ENCODE data around the gene PNLIPRP1. TPM values are rescaled to one million over a fixed set of nuclear protein-coding genes. Genes with fewer than 3 reads are reported as not detected.

The PNLIPRP1 gene
- total and polyA plus RNA-seq, 2 experiments from 2014 or later, result 0.21 TPM; not detected in 1

DNA sequence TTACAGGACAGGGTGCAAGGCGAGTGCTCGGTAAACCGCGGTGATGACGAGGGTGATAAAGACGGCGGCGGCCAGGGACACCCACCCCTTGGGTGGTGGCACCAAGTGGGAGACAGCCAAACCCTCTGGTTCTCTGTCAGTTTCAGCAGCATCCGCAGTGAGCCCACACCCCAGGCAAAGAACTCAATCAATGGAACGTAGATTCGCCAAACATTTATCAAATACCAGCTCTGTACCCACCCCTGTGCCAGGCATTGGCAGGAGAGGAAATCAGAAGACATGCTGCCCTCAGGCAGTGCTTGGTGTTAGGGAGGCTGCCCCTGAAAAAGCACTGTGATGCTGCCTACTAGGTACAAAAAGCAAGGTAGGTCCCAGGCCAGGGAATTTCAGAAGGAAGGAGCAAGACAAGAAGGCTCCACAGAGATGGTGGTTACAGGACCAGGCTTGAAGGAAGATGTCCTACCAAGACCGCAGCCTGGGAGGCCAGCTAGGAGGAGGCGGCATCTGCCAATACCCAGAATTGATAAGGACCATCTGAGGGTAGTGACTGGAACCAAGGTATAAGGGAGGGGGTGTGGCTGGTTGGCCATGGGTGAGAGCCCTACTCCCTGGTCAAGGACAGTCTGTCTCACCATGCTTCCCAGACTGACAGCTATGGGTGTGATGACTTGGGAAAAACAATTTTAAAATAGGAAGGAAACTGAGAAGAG, 19.8 kb downstream of the PNLIPRP1 start:
- H3K79me2 ChIP-seq (replicated peaks; ENCODE audit: insufficient read depth), result no peaks in the 10 kb centered on the region
- Mint-ChIP-seq H3K4me3 (peak overlapping the region; percentile 74; the same call in 2 of the 3 replicates), H3K9me3 (peaks cover 17% of the 10 kb centered on the region), H3K27me3 (ENCODE audit: insufficient read depth, low read depth, poor library complexity) (peaks cover 13% of the 10 kb centered on the region), H3K36me3 (ENCODE audit: low read depth) (peaks cover 3% of the 10 kb centered on the region; the same call in 2 of the 3 replicates), H3K27ac (no peak overlapping the region), H3K4me1 (peaks cover 6% of the 10 kb centered on the region; the same call in 1 of the 3 replicates)
- no peak overlapping the region for H3K27ac ChIP-seq (ENCODE audit: low read depth)
- H3K36me3 ChIP-seq (ENCODE audit: insufficient read depth), result 0 out of 2 replicates have a peak, but pooled peaks cover 3% of the 10 kb centered on the region
- peaks cover 6% of the 10 kb centered on the region; the same call in 1 of the 2 replicates for H3K9me2 ChIP-seq (ENCODE audit: insufficient read depth)
- TF ChIP-seq EZH2phosphoT487 (IDR thresholded peaks at IDR 0.05; ENCODE audit: unreplicated experiment) (no peak), CREB1 (CRISPR knock-in tag; IDR thresholded peaks at IDR 0.05; ENCODE audit: low read depth) (no peak), NANOG (IDR thresholded peaks at IDR 0.05; ENCODE audit: borderline replicate concordance) (no peak), POLR2AphosphoS5 (IDR thresholded peaks at IDR 0.05; ENCODE audit: low read depth) (no peak), ZNF114 (CRISPR knock-in tag; IDR thresholded peaks at IDR 0.05) (no peak), JUNB (IDR thresholded peaks at IDR 0.05; ENCODE audit: unreplicated experiment) (no peak)
- TF ChIP-seq, protein P1, sequence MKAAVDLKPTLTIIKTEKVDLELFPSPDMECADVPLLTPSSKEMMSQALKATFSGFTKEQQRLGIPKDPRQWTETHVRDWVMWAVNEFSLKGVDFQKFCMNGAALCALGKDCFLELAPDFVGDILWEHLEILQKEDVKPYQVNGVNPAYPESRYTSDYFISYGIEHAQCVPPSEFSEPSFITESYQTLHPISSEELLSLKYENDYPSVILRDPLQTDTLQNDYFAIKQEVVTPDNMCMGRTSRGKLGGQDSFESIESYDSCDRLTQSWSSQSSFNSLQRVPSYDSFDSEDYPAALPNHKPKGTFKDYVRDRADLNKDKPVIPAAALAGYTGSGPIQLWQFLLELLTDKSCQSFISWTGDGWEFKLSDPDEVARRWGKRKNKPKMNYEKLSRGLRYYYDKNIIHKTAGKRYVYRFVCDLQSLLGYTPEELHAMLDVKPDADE (IDR thresholded peaks at IDR 0.05), result no peak
- no peak for ATAC-seq
- H3K4me3 ChIP-seq, result no peak overlapping the region
- DNase-seq (ENCODE audit: low spot score), result no peak
- no peaks in the 10 kb centered on the region for H3K4me1 ChIP-seq (ENCODE audit: insufficient read depth)
- no peak overlapping the region for H2AFZ ChIP-seq
- H3K4me2 ChIP-seq, result no peak overlapping the region
- no peaks in the 10 kb centered on the region for H4K20me1 ChIP-seq (replicated peaks; ENCODE audit: insufficient read depth)
- H3F3A ChIP-seq (replicated peaks; ENCODE audit: low read depth), result no peaks in the 10 kb centered on the region
- peaks cover 14% of the 10 kb centered on the region; the same call in 1 of the 2 replicates for H3K27me3 ChIP-seq (ENCODE audit: insufficient read depth)

DNA sequence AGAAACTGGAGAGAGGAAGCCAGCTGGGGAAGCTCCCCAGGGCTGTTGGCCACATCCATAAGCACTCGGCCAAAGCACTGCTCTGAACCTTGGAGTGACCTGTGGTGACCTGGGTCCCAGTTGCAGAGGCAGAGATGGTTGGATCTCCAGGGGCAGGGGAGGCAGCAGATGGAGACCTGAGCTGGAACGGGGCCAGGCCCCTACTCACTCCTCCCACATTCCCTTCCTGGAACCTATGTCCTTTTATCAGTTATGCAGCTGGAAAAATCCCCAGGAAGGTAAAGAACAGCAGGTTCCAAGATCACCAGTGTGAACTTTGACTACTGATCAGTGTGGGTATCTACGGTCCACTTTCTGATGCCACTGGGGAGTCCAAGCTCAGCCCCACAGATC, 20.4 kb downstream of the PNLIPRP1 start:
- no peak overlapping the region for H3K4me3 ChIP-seq
- H4K20me1 ChIP-seq (replicated peaks; ENCODE audit: insufficient read depth), result no peaks in the 10 kb centered on the region
- ATAC-seq (no peak), DNase-seq (ENCODE audit: low spot score) (no peak)
- H3K36me3 ChIP-seq (ENCODE audit: insufficient read depth), result 0 out of 2 replicates have a peak, but pooled peaks cover 3% of the 10 kb centered on the region
- peaks cover 6% of the 10 kb centered on the region; the same call in 1 of the 2 replicates for H3K9me2 ChIP-seq (ENCODE audit: insufficient read depth)
- H3K27me3 ChIP-seq (ENCODE audit: insufficient read depth), result peaks cover 14% of the 10 kb centered on the region; the same call in 1 of the 2 replicates
- no peaks in the 10 kb centered on the region for H3K79me2 ChIP-seq (replicated peaks; ENCODE audit: insufficient read depth)
- no peaks in the 10 kb centered on the region for H3K4me1 ChIP-seq (ENCODE audit: insufficient read depth)
- no peak overlapping the region for H3K27ac ChIP-seq (ENCODE audit: low read depth)
- Mint-ChIP-seq H3K36me3 (ENCODE audit: low read depth) (peaks cover 3% of the 10 kb centered on the region; the same call in 2 of the 3 replicates), H3K4me1 (peaks cover 6% of the 10 kb centered on the region; the same call in 2 of the 3 replicates), H3K27ac (no peak overlapping the region), H3K9me3 (peaks cover 17% of the 10 kb centered on the region), H3K27me3 (ENCODE audit: insufficient read depth, low read depth, poor library complexity) (peaks cover 13% of the 10 kb centered on the region), H3K4me3 (no peak overlapping the region)
- no peak for TF ChIP-seq NANOG (IDR thresholded peaks at IDR 0.05; ENCODE audit: borderline replicate concordance)
- no peaks in the 10 kb centered on the region for H3F3A ChIP-seq (replicated peaks; ENCODE audit: low read depth)
- no peak overlapping the region for H2AFZ ChIP-seq
- no peak overlapping the region for H3K4me2 ChIP-seq

- H3K36me3 ChIP-seq (ENCODE audit: insufficient read depth), result 0 out of 2 replicates have a peak, but pooled peaks cover 3% of the 10 kb centered on the region
- H3K27ac ChIP-seq (ENCODE audit: low read depth), result no peak overlapping the region
- peaks cover 6% of the 10 kb centered on the region; the same call in 2 of the 3 replicates for H3K4me1 Mint-ChIP-seq
- H3K27ac Mint-ChIP-seq, result no peak overlapping the region
- no peak for ATAC-seq
- H2AFZ ChIP-seq, result no peak overlapping the region
- peaks cover 6% of the 10 kb centered on the region; the same call in 1 of the 2 replicates for H3K9me2 ChIP-seq (ENCODE audit: insufficient read depth)
- H3K9me3 Mint-ChIP-seq, result peaks cover 17% of the 10 kb centered on the region
- no peaks in the 10 kb centered on the region for H3K4me1 ChIP-seq (ENCODE audit: insufficient read depth)
- no peak overlapping the region for H3K4me3 Mint-ChIP-seq
- no peaks in the 10 kb centered on the region for H3K79me2 ChIP-seq (replicated peaks; ENCODE audit: insufficient read depth)
- H3F3A ChIP-seq (replicated peaks; ENCODE audit: low read depth), result no peaks in the 10 kb centered on the region
- H3K27me3 ChIP-seq (ENCODE audit: insufficient read depth), result peaks cover 14% of the 10 kb centered on the region; the same call in 1 of the 2 replicates
- H3K27me3 Mint-ChIP-seq (ENCODE audit: insufficient read depth, low read depth, poor library complexity), result peaks cover 13% of the 10 kb centered on the region
- H3K36me3 Mint-ChIP-seq (ENCODE audit: low read depth), result peaks cover 3% of the 10 kb centered on the region; the same call in 2 of the 3 replicates
- DNase-seq (ENCODE audit: low spot score), result no peak
- H3K4me3 ChIP-seq, result no peak overlapping the region
- H4K20me1 ChIP-seq (replicated peaks; ENCODE audit: insufficient read depth), result no peaks in the 10 kb centered on the region
- no peak overlapping the region for H3K4me2 ChIP-seq
- no peak for TF ChIP-seq STAT1 (IDR thresholded peaks at IDR 0.05; ENCODE audit: unreplicated experiment)
- no peak for TF ChIP-seq JUNB (IDR thresholded peaks at IDR 0.05; ENCODE audit: unreplicated experiment)
- TF ChIP-seq ZNF114 (CRISPR knock-in tag; IDR thresholded peaks at IDR 0.05), result no peak
- TF ChIP-seq ZNF331 (CRISPR knock-in tag; IDR thresholded peaks at IDR 0.05; ENCODE audit: low read depth), result no peak
- TF ChIP-seq, protein P2, sequence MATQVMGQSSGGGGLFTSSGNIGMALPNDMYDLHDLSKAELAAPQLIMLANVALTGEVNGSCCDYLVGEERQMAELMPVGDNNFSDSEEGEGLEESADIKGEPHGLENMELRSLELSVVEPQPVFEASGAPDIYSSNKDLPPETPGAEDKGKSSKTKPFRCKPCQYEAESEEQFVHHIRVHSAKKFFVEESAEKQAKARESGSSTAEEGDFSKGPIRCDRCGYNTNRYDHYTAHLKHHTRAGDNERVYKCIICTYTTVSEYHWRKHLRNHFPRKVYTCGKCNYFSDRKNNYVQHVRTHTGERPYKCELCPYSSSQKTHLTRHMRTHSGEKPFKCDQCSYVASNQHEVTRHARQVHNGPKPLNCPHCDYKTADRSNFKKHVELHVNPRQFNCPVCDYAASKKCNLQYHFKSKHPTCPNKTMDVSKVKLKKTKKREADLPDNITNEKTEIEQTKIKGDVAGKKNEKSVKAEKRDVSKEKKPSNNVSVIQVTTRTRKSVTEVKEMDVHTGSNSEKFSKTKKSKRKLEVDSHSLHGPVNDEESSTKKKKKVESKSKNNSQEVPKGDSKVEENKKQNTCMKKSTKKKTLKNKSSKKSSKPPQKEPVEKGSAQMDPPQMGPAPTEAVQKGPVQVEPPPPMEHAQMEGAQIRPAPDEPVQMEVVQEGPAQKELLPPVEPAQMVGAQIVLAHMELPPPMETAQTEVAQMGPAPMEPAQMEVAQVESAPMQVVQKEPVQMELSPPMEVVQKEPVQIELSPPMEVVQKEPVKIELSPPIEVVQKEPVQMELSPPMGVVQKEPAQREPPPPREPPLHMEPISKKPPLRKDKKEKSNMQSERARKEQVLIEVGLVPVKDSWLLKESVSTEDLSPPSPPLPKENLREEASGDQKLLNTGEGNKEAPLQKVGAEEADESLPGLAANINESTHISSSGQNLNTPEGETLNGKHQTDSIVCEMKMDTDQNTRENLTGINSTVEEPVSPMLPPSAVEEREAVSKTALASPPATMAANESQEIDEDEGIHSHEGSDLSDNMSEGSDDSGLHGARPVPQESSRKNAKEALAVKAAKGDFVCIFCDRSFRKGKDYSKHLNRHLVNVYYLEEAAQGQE (IDR thresholded peaks at IDR 0.05; ENCODE audit: unreplicated experiment), result no peak
- no peak for TF ChIP-seq EZH2phosphoT487 (IDR thresholded peaks at IDR 0.05; ENCODE audit: unreplicated experiment)
- TF ChIP-seq CREB1 (CRISPR knock-in tag; IDR thresholded peaks at IDR 0.05; ENCODE audit: low read depth), result no peak
- TF ChIP-seq, protein P1 (IDR thresholded peaks at IDR 0.05), result no peak
- TF ChIP-seq EZH2 (IDR thresholded peaks at IDR 0.05; ENCODE audit: low read depth, unreplicated experiment), result no peak
These were observed 21.5 kb downstream of the PNLIPRP1 start for GRCh38 chr10:116612107-116612769.

Data from GM23338 (cell line).